ENCODE data around the gene SIK2.

The SIK2 gene

GRCh38 chr11:111606986-111607385, 4.7 kb downstream of the SIK2 start:
- no peak for TF ChIP-seq CTCF (IDR thresholded peaks at IDR 0.05; ENCODE audit: low read depth, low read length, missing control alignments)
- no peak for DNase-seq (ENCODE audit: low read depth)
- H3K4me3 ChIP-seq (ENCODE audit: low read depth, low read length), result no peak overlapping the region

- no peak overlapping the region for H3K4me3 ChIP-seq (ENCODE audit: low read depth, low read length)
- TF ChIP-seq CTCF (IDR thresholded peaks at IDR 0.05; ENCODE audit: low read depth, low read length, missing control alignments), result no peak
- DNase-seq (ENCODE audit: low read depth), result no peak
Observed at GRCh38 chr11:111607751-111608150, 5.5 kb downstream of the SIK2 start.

DNA sequence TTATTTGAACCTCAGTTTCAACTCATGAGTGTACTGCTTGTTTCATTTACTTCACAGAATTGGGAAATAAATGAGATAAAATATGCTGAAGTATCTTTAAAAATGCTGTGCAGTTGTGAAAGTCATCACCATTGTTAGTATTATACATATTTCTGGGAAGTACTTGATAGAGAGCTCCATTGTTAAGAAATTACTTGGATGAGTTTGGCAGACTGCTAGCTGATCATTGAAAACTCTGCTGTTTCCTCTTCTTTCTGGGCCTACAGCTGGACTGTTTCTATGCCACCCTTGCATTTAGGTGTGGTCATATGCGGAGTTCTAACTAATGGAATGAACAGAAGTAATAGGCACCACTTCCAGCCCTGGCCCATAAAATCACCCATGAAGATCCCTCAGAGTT, 10.0 kb downstream of the SIK2 start:
- no peak overlapping the region for H3K4me3 ChIP-seq (ENCODE audit: low read depth, low read length)
- DNase-seq (ENCODE audit: low read depth), result no peak
- no peak for TF ChIP-seq CTCF (IDR thresholded peaks at IDR 0.05; ENCODE audit: low read depth, low read length, missing control alignments)

GRCh38 chr11:111617286-111617685, 15.0 kb downstream of the SIK2 start:
- no peak overlapping the region for H3K4me3 ChIP-seq (ENCODE audit: low read depth, low read length)
- DNase-seq (ENCODE audit: low read depth), result no peak
- no peak for TF ChIP-seq CTCF (IDR thresholded peaks at IDR 0.05; ENCODE audit: low read depth, low read length, missing control alignments)

DNA sequence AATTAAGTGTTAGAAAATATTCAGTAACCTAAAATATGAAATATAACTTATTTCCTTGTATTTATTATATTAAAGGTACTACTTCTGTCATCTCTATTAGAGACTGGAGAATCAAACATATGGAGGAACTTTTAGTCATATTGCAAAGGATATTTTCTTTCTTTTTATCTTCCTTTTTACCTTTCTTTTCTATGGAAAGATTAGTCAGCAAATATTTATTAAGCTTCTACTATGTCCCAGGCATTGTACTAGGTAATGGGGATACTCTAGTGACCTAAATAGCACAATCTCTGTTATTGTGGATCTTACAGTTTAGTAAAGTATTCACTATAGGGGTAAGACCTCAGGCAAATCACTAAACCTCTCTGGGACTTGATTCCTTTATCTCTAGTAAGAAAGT, 18.3 kb downstream of the SIK2 start:
- no peak overlapping the region for H3K4me3 ChIP-seq (ENCODE audit: low read depth, low read length)
- no peak for DNase-seq (ENCODE audit: low read depth)
- no peak for TF ChIP-seq CTCF (IDR thresholded peaks at IDR 0.05; ENCODE audit: low read depth, low read length, missing control alignments)

- TF ChIP-seq CTCF (IDR thresholded peaks at IDR 0.05; ENCODE audit: low read depth, low read length, missing control alignments), result no peak
- no peak overlapping the region for H3K4me3 ChIP-seq (ENCODE audit: low read depth, low read length)
- no peak for DNase-seq (ENCODE audit: low read depth)
Observed at GRCh38 chr11:111623527-111624030, 21.3 kb downstream of the SIK2 start.

- no peak for DNase-seq (ENCODE audit: low read depth)
- no peak for TF ChIP-seq CTCF (IDR thresholded peaks at IDR 0.05; ENCODE audit: low read depth, low read length, missing control alignments)
- H3K4me3 ChIP-seq (ENCODE audit: low read depth, low read length), result no peak overlapping the region
Observed at GRCh38 chr11:111624608-111625007, 22.4 kb downstream of the SIK2 start.

Data from GM12864 (cell line).